Measurements from ENCODE around the gene MPPED1. TPM values are rescaled to one million over a fixed set of nuclear protein-coding genes. Genes with fewer than 3 reads are reported as not detected.

The MPPED1 gene
- total and polyA plus RNA-seq, 2 of the 13 experiments (the other 11 are each of a cell fraction or from before 2014, with no cell fraction given) = 0.77 TPM; not detected in 1

DNA sequence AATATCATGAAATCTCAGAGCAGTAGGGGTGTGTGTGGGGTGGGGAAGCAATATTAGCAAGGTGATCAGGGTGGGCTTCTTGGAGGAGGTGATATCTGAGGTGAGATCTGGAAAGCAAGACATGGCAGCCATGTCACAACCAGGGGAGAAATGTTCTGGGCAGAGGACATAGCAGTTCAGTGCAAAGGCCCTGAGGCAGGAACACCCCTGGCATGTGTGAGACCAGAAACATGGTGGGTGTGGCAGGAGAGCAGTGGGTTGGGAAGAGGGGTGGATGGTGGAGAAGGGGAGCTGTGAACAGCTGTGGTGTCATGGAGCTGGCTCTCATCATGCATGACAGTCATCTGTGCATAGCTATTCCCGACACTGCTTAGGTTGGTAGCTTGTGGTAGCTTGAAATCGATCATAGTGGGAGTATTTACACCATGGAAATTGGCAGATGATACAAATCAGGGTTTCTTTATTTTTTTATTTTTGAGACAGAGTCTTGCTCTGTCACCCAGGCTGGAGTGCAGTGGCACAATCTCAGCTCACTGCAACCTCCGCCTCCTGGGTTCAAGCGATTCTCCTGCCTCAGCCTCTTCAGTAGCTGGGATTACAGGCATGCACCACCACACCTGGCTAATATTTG lies 17.9 kb upstream of the MPPED1 start:
- ChIA-PET POLR2A (interaction anchor here (1.0 kb wide), 1 partner anchor 14 kb away, joined by 9 read pairs; no protein-coding TSS in a partner anchor), CTCF (ENCODE audit: low intra/inter-chr PET ratio, low total read pairs) (no interaction called here)
- TF ChIP-seq ADNP (CRISPR knock-in tag; IDR thresholded peaks at IDR 0.05) (0 out of 2 replicates have a peak, but pooled peaks have one; percentile 1), ZMYM3 (CRISPR knock-in tag; IDR thresholded peaks at IDR 0.05) (peak; percentile 60; the same call in 1 of the 2 replicates), HMGA1 (CRISPR knock-in tag; conservative IDR thresholded peaks at IDR 0.05) (no peak), KDM1A (CRISPR knock-in tag; IDR thresholded peaks at IDR 0.05) (0 out of 2 replicates have a peak, but pooled peaks have one; percentile 55)
- Histone ChIP-seq H3K4me1 (ENCODE audit: insufficient read depth, low read length) (peaks cover 99% of the 10 kb centered on the region), H4K20me1 (ENCODE audit: insufficient read depth, low read length) (no peaks in the 10 kb centered on the region), H3K4me3 (replicated peaks in 1 of 3; ENCODE audit: insufficient read depth in 1 of 3, low read depth in 2 of 3, low read length in 3 of 3) (no peak overlapping the region), H3K9ac (ENCODE audit: insufficient read depth, low read depth, low read length) (no peak overlapping the region; the same call in 1 of the 2 replicates), H3K4me2 (ENCODE audit: low read depth, low read length) (peak overlapping the region; percentile 66), H2AFZ (ENCODE audit: low read length) (no peak overlapping the region), H3K9me3 (ENCODE audit: low read length) (no peaks in the 10 kb centered on the region), H3K27ac (ENCODE audit: extremely low read length, insufficient read depth, low read length) (peak overlapping the region; percentile 62), H3K79me2 (ENCODE audit: insufficient read depth, low read length) (no peaks in the 10 kb centered on the region), H3K27me3 (ENCODE audit: control insufficient read depth in 1 of 2, insufficient read depth in 2 of 2, low read length in 2 of 2) (peaks cover 0 to 3% of the 10 kb centered on the region in 2 experiments; a peak in 1 of 5 replicates), H3K36me3 (replicated peaks in 1 of 2; ENCODE audit: control insufficient read depth in 1 of 2, insufficient read depth in 2 of 2, low read length in 2 of 2) (no peaks in the 10 kb centered on the region)
- FAIRE-seq = no peak
- in situ Hi-C loops (cut with HindIII; ENCODE audit: extremely low pct_ligation_motif_present, low pct_unique_long_range_greater_than_20kb) = no loop called here
- 87% methylated on average over 4 of the region's 4 CpGs for whole genome bisulfite sequencing (ENCODE audit: low lambda C conversion rate)
- no TSS peak for BruUV-seq (replicated peaks)
- no peak for DNase-seq (ENCODE audit: low spot score)
- ATAC-seq = no peak
- intact Hi-C loops (cut with micrococcal nuclease; ENCODE audit: unreplicated experiment) = no loop called here

DNA sequence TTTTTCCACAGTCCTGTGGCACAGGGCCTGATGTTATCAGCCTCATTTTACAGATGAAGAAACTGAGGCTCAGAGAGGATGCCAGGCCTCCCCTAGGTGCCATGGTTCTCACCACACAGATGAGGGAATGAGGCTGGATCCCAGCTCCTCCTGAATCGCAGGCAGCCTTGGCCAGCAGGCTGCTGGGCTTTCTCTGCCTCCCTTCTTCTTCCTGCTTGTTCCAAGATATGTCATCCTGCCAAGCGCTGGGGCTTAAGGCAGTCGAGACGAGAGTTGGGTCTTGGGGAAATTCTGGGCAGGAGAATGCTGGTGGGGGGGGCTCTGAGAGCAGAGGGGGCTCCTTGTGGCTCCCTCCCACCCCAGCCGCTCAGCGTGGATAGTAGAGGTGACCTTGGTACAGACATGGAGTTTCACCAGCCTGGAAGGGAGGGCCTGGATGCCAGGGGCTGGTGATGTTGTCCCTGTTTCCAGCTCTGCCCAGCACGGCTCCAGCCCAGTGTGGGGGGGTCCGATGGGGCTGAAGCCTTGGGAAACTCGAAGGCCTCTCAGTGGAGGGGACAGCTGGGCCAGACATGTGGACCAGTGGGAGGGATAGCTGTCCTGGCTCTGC lies 16.6 kb upstream of the MPPED1 start:
- H3K9ac ChIP-seq (ENCODE audit: insufficient read depth, low read depth, low read length) = no peak overlapping the region
- H2AFZ ChIP-seq (ENCODE audit: low read length) = no peak overlapping the region
- TF ChIP-seq, protein P1, sequence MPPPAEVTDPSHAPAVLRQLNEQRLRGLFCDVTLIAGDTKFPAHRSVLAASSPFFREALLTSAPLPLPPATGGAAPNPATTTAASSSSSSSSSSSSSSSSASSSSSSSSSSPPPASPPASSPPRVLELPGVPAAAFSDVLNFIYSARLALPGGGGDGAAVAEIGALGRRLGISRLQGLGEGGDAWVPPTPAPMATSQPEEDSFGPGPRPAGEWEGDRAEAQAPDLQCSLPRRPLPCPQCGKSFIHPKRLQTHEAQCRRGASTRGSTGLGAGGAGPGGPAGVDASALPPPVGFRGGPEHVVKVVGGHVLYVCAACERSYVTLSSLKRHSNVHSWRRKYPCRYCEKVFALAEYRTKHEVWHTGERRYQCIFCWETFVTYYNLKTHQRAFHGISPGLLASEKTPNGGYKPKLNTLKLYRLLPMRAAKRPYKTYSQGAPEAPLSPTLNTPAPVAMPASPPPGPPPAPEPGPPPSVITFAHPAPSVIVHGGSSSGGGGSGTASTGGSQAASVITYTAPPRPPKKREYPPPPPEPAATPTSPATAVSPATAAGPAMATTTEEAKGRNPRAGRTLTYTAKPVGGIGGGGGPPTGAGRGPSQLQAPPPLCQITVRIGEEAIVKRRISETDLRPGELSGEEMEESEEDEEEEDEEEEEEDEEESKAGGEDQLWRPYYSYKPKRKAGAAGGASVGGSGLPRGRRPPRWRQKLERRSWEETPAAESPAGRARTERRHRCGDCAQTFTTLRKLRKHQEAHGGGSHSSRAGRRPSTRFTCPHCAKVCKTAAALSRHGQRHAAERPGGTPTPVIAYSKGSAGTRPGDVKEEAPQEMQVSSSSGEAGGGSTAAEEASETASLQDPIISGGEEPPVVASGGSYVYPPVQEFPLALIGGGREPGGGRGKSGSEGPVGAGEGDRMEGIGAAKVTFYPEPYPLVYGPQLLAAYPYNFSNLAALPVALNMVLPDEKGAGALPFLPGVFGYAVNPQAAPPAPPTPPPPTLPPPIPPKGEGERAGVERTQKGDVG (CRISPR knock-in tag; IDR thresholded peaks at IDR 0.05; ENCODE audit: borderline replicate concordance) = 0 out of 2 replicates have a peak, but pooled peaks have one; percentile 44
- TF ChIP-seq KLF9 (CRISPR knock-in tag; IDR thresholded peaks at IDR 0.05; ENCODE audit: low read depth) = no peak
- TF ChIP-seq, protein P2, sequence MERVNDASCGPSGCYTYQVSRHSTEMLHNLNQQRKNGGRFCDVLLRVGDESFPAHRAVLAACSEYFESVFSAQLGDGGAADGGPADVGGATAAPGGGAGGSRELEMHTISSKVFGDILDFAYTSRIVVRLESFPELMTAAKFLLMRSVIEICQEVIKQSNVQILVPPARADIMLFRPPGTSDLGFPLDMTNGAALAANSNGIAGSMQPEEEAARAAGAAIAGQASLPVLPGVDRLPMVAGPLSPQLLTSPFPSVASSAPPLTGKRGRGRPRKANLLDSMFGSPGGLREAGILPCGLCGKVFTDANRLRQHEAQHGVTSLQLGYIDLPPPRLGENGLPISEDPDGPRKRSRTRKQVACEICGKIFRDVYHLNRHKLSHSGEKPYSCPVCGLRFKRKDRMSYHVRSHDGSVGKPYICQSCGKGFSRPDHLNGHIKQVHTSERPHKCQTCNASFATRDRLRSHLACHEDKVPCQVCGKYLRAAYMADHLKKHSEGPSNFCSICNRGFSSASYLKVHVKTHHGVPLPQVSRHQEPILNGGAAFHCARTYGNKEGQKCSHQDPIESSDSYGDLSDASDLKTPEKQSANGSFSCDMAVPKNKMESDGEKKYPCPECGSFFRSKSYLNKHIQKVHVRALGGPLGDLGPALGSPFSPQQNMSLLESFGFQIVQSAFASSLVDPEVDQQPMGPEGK (CRISPR knock-in tag; IDR thresholded peaks at IDR 0.05) = peak; percentile 28; the same call in 1 of the 2 replicates
- H3K4me2 ChIP-seq (ENCODE audit: low read depth, low read length) = peak overlapping the region; percentile 42
- H3K4me3 ChIP-seq (replicated peaks in 1 of 3; ENCODE audit: insufficient read depth in 1 of 3, low read depth in 2 of 3, low read length in 3 of 3) = no peak overlapping the region
- intact Hi-C loops (cut with micrococcal nuclease; ENCODE audit: unreplicated experiment) (no loop called here), in situ Hi-C loops (cut with HindIII; ENCODE audit: extremely low pct_ligation_motif_present, low pct_unique_long_range_greater_than_20kb) (no loop called here)
- FAIRE-seq (no peak), DNase-seq (ENCODE audit: low spot score) (no peak), ATAC-seq (no peak)
- BruUV-seq (replicated peaks) = no TSS peak
- ChIA-PET POLR2A (no interaction called here), CTCF (ENCODE audit: low intra/inter-chr PET ratio, low total read pairs) (no interaction called here)
- no peaks in the 10 kb centered on the region for H4K20me1 ChIP-seq (ENCODE audit: insufficient read depth, low read length)
- peaks cover 0 to 3% of the 10 kb centered on the region in 2 experiments; a peak in 1 of 5 replicates for H3K27me3 ChIP-seq (ENCODE audit: control insufficient read depth in 1 of 2, insufficient read depth in 2 of 2, low read length in 2 of 2)
- H3K36me3 ChIP-seq (replicated peaks in 1 of 2; ENCODE audit: control insufficient read depth in 1 of 2, insufficient read depth in 2 of 2, low read length in 2 of 2) = no peaks in the 10 kb centered on the region
- H3K4me1 ChIP-seq (ENCODE audit: insufficient read depth, low read length) = peaks cover 99% of the 10 kb centered on the region
- 29% methylated on average over 4 of the region's 9 CpGs for WGBS (ENCODE audit: low lambda C conversion rate)
- no peaks in the 10 kb centered on the region for H3K79me2 ChIP-seq (ENCODE audit: insufficient read depth, low read length)
- H3K9me3 ChIP-seq (ENCODE audit: low read length) = no peaks in the 10 kb centered on the region
- no peak overlapping the region for H3K27ac ChIP-seq (ENCODE audit: extremely low read length, insufficient read depth, low read length)
